ENCODE data around the gene ZNF837. TPM values are rescaled to one million over a fixed set of nuclear protein-coding genes. Genes with fewer than 3 reads are reported as not detected.
A peak's percentile ranks its signal among the peaks of the same experiment; 100 is the strongest.
"Not testable (repeated sequence)": the region's sequence is repeated elsewhere in the genome, so short reads cannot be mapped to it uniquely, and the experiment has no call there.

The ZNF837 gene
- total RNA-seq, 1 donor, result 1.7 TPM

DNA sequence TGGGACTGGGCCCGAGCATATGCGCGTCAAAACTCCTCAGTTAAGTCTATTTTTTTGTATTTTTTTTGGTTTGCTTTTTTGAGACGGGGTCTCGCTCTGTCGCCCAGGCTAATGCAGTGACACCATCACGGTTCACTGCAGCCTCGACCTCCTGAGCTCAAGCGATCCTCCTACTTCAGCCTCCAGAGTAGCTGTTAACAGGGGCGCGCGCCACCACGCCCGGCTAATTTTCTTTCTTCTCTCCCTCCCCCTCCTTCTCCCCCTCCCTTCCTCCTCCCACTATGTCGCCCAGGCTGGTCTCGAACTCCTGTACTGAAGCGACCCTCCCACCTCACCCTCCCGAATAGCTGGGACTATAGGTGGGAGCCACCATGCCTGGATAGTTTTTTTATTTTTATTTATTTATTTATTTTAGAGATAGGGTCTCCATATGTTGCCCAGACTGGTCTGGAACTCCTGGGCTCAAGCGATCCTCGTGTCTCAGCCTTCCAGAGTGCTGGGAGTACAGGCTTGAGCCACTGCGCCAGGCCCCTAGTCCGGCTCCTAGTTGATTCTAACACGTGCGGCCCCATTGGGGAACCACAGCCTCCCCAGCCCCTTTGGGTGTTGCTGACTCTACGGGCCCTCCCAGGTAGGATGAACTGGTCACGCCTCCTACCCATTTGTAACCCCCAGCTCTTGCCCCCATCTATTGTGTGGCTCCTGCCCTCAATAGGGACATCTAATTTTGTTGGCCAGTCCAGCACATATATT, 806 bp upstream of the ZNF837 start:
- peak overlapping the region; percentile 84 for H3K4me3 ChIP-seq (ENCODE audit: low read depth, low read length)
- no peak for DNase-seq (ENCODE audit: low read depth)
- TF ChIP-seq, protein P1, sequence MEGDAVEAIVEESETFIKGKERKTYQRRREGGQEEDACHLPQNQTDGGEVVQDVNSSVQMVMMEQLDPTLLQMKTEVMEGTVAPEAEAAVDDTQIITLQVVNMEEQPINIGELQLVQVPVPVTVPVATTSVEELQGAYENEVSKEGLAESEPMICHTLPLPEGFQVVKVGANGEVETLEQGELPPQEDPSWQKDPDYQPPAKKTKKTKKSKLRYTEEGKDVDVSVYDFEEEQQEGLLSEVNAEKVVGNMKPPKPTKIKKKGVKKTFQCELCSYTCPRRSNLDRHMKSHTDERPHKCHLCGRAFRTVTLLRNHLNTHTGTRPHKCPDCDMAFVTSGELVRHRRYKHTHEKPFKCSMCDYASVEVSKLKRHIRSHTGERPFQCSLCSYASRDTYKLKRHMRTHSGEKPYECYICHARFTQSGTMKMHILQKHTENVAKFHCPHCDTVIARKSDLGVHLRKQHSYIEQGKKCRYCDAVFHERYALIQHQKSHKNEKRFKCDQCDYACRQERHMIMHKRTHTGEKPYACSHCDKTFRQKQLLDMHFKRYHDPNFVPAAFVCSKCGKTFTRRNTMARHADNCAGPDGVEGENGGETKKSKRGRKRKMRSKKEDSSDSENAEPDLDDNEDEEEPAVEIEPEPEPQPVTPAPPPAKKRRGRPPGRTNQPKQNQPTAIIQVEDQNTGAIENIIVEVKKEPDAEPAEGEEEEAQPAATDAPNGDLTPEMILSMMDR (IDR thresholded peaks at IDR 0.05; ENCODE audit: insufficient read depth, low read depth, low read length), result no peak

DNA sequence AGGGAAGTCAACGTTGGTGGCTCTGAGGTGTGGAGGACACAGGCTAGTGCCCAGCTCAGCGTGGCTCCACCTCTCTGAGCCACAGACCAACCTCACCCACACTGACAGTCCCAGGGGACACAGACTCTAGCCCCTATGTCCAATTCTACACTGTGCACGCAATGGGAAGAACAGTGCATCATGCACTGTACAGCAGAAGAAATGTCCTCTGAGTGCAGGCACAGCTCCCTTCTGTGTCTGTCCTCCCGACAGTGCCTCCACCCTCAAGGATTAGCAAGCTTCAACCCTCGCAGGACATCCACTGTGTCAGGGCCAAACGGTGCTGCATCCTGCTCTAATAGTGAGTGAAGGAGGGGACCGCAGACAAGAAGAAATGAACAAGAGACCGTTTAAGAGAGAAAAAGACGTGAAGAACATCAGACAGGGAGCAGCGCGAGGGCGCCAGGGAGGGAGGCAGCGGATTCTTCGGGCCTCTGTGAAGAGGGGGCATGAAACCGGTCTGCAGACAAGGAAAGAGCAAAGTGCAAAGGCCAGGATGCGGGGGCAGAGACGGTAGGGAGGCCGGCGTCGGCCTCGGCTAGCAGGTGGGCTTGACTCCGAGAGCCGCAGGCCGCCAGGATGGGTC, 681 bp downstream of the ZNF837 start:
- H3K4me3 ChIP-seq (ENCODE audit: low read depth, low read length), result peak overlapping the region; percentile 84
- DNase-seq (ENCODE audit: low read depth), result no peak
- TF ChIP-seq, protein P1 (IDR thresholded peaks at IDR 0.05; ENCODE audit: insufficient read depth, low read depth, low read length), result no peak

DNA sequence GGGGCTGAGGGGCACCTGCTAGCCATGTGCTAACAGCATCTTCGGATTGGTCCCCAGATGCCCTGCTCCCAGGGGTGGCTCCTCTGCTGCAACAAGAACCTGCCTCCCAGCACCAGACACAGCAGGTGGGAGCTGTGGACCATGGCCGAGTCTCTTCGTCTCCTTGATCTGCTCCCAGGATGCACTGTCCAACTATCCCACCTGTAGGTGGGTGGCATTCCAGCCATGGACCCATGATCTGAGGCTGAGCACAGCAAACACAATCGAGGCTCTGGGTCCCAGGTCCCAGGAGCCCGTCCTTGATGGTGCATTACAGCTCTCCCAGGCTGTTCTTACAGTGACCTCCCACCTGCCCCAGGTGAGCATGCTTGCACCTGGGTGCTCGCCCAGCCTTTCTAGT, 1.6 kb downstream of the ZNF837 start:
- DNase-seq (ENCODE audit: low read depth), result no peak
- H3K4me3 ChIP-seq (ENCODE audit: low read depth, low read length), result no peak overlapping the region
- TF ChIP-seq, protein P1 (IDR thresholded peaks at IDR 0.05; ENCODE audit: insufficient read depth, low read depth, low read length), result no peak

DNA sequence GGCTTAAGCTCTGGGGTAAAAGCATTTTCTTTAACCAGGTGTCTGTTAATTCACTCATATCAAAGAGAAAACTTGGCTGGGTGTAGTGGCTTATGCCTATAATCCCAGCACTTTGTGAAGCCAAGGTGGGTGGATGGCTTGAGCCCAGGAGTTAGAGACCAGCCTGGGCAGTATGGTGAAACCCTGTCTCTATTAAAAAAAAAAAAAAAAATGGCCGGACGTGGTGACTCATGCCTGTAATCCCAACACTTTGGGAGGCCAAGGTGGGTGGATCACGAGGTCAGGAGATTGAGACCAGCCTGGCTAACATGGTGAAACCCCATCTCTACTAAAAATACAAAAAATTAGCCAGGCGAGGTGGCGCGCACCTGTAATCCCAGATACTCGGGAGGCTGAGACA, 4.1 kb downstream of the ZNF837 start:
- not testable (repeated sequence) for H3K4me3 ChIP-seq (ENCODE audit: low read depth, low read length); DNase-seq (ENCODE audit: low read depth)

DNA sequence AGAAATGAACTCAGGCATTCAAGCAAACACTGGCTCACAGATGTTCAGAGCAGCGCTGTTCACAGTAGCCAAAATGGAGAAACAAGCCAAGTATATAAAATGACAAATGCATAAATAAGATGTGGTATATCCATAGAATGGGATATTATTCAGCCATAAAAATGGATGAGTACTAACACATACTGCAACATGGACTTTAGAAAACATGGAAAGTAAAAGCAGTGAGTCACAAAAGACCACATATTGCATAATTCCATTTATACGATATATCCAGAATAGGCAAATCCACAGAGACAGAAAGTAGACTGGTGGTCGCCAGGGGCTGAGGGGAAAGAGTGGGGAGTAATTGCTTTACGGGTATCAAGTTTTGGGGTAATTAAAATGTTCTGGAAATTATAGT, 6.6 kb downstream of the ZNF837 start:
- TF ChIP-seq, protein P1 (IDR thresholded peaks at IDR 0.05; ENCODE audit: insufficient read depth, low read depth, low read length), result no peak
- no peak overlapping the region for H3K4me3 ChIP-seq (ENCODE audit: low read depth, low read length)
- peak; percentile 16 for DNase-seq (ENCODE audit: low read depth)

DNA sequence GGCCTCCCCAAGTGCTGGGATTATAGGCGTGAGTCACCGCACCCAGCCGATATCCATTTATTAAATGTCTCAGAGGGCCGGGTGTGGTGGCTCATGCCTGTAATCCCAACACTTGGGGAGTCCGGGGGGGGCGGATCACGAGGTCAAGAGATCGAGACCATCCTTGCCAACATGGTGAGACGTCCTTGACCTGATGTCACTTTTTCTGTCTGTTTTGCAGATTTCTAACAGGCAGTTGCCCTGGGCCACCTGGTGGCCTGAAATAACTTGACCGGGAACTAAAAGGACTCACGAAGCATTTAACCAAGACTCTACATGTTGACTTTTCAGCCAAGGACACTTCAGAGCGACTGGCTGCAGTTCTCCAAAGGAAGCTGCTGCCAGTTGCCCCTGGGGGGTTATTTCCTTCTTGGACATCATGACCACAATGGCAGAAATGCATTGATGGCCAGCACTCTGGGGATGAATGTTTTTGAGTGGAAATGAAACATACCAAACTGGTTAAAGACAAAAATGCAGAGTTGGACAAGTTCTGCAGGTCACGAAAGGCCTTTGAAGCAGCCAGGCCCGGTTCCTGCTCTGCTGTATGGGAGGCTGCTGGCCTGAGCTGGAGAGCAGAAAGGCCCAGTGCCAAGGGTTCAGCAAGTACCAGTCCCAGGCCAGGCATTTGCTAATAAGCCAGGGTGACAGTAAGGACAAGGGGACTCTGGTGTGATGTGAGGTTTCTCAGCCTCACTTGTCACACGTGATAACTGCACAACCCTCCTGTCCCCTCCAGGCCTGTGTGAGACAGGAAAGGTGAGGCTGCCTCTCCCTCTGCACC, 8.3 kb downstream of the ZNF837 start:
- H3K4me3 ChIP-seq (ENCODE audit: low read depth, low read length), result no peak overlapping the region
- TF ChIP-seq, protein P1 (IDR thresholded peaks at IDR 0.05; ENCODE audit: insufficient read depth, low read depth, low read length), result peak; percentile 15
- DNase-seq (ENCODE audit: low read depth), result no peak
